ENCODE data around the gene LIX1L.

- TF ChIP-seq CTCF (conservative IDR thresholded peaks at IDR 0.05; ENCODE audit: low read length) (no peak), EZH2phosphoT487 (IDR thresholded peaks at IDR 0.05; ENCODE audit: borderline replicate concordance) (no peak)
Measured at GRCh38 chr1:145997016-145997717, 39.4 kb upstream of the LIX1L start.

All from Loucy (cell line).